Heart left ventricle (tissue), 13 donors: ENCODE results near the gene TEAD1.

Experiments used
- CTCF ChIP-seq, 12 donors: fragments of 200-600 bp; sonication (generic) in 4 of 12; IDR thresholded peaks; one replicate each; pipeline versions ENCODE4 v1.5.0 to v1.8.0; 2018 to 2022; ENCODE audit warnings: antibody characterized with exemption in 12 of 12, mild to moderate bottlenecking in 5 of 12
- POLR2A ChIP-seq, 2 donors: fragments of 450-650 bp; IDR thresholded peaks; one replicate each; pipeline ENCODE4 v1.6.1; 2017; ENCODE audit warnings: antibody characterized with exemption in 2 of 2, mild to moderate bottlenecking in 2 of 2, moderate library complexity in 2 of 2
- donor health status: ischemic (EF 13 %, LVEDD 7.1; RV severe dilation, severe dysfunction).
- donor health status: DM: no; HTN: yes; CAD: no.
- donor health status: DM: no; HTN: no; CAD: no.
- donor health status: ischemic (EF 25% LVEDD 6.9; RV normal size, moderate dysfunction).
- donor health status: ischemic (EF 25% LVEDD 5.7; RV mildly dilated, moderate dysfunction).
- donor health status: ischemic (EF 35%, LVEDD 5.7; RV mildly dilated, moderate dysfunction).
- donor health status: nonischemic (EF 11% LVEDD 7.7; RV severe dilation, severe dysfunction).
- donor health status: DM: yes; HTN: yes; CAD: no.
- donor health status: PGD.
- donor health status: ischemic (EF 29% LVEDD 5.4; RV normal size, mild dysfunction).
- donor health status: nonischemic (EF 23%, LVEDD 6.1; RV moderate dilation, normal function).

- TF ChIP-seq CTCF (IDR thresholded peaks at IDR 0.05) (no peak), POLR2A (IDR thresholded peaks at IDR 0.05) (no peak)
Observed at GRCh38 chr11:12687216-12687623, 13.0 kb downstream of the TEAD1 start.
